H9 (cell line): ENCODE results near the gene LDLRAD4. TPM values are rescaled to one million over a fixed set of nuclear protein-coding genes. Genes with fewer than 3 reads are reported as not detected.

Source experiments
- DNase-seq: peaks from one replicate; pipeline ENCODE4 v3.0.0-alpha.2; 2017
- H2AFZ ChIP-seq: one replicate; pipeline ENCODE4 v1.6.1; 2013; ENCODE audit warnings: mild to moderate bottlenecking, low read length, control low read depth, moderate library complexity
- H2AK5ac ChIP-seq: 2 replicates; pipeline ENCODE4 v1.6.1; 2013; ENCODE audit warnings: low read length, control low read depth, mixed read lengths; ENCODE audit not compliant: insufficient read length
- H2BK120ac ChIP-seq: one replicate; pipeline ENCODE4 v1.6.1; 2013; ENCODE audit warnings: low read depth, mild to moderate bottlenecking, low read length, control low read depth, inconsistent platforms; ENCODE audit not compliant: poor library complexity, severe bottlenecking
- H2BK12ac ChIP-seq: 2 replicates; pipeline ENCODE4 v1.6.1; 2013; ENCODE audit warnings: low read length, control low read depth, mixed read lengths, low read depth; ENCODE audit not compliant: insufficient read length
- H2BK15ac ChIP-seq: 2 replicates; pipeline ENCODE4 v1.6.1; 2013; ENCODE audit warnings: low read depth, low read length, control low read depth
- H2BK20ac ChIP-seq: one replicate; pipeline ENCODE4 v1.6.1; 2013; ENCODE audit warnings: low read depth, mild to moderate bottlenecking, low read length, control low read depth, inconsistent platforms; ENCODE audit not compliant: poor library complexity, severe bottlenecking
- H2BK5ac ChIP-seq: 2 replicates; pipeline ENCODE4 v1.6.1; 2013; ENCODE audit warnings: low read length, control low read depth, mixed read lengths; ENCODE audit not compliant: insufficient read length
- H3K14ac ChIP-seq: 2 replicates; pipeline ENCODE4 v1.6.1; 2013; ENCODE audit warnings: low read length, control low read depth; ENCODE audit not compliant: insufficient read depth
- H3K18ac ChIP-seq: 2 replicates; pipeline ENCODE4 v1.6.1; 2013; ENCODE audit warnings: low read depth, mild to moderate bottlenecking, mixed read lengths, low read length, control low read depth; ENCODE audit not compliant: insufficient read length
- H3K23ac ChIP-seq: 2 replicates; pipeline ENCODE4 v1.6.1; 2013; ENCODE audit warnings: low read length, control low read depth, mixed read lengths, low read depth; ENCODE audit not compliant: insufficient read length
- H3K23me2 ChIP-seq: 2 replicates; pipeline ENCODE4 v1.6.1; 2013; ENCODE audit warnings: low read depth, mild to moderate bottlenecking, mixed read lengths, low read length, control low read depth; ENCODE audit not compliant: insufficient read length, poor library complexity, severe bottlenecking
- H3K27ac ChIP-seq: 2 replicates; pipeline ENCODE4 v1.5.1; 2013; ENCODE audit warnings: low read length, control low read depth, mixed read lengths, low read depth; ENCODE audit not compliant: insufficient read length
- H3K27me3 ChIP-seq: 2 replicates; pipeline ENCODE4 v1.6.1; 2013; ENCODE audit warnings: low read length, control low read depth, inconsistent platforms; ENCODE audit not compliant: insufficient read depth
- H3K4ac ChIP-seq: 2 replicates; pipeline ENCODE4 v1.6.1; 2013; ENCODE audit warnings: low read depth, mild to moderate bottlenecking, control low read depth, inconsistent platforms, low read length, moderate library complexity
- H3K4me1 ChIP-seq: 2 replicates; pipeline ENCODE4 v1.6.1; 2013; ENCODE audit warnings: low read length, control low read depth, inconsistent platforms; ENCODE audit not compliant: insufficient read depth
- H3K4me2 ChIP-seq: 2 replicates; pipeline ENCODE4 v1.6.1; 2013; ENCODE audit warnings: low read length, control low read depth, mixed read lengths; ENCODE audit not compliant: insufficient read length, insufficient read depth
- H3K56ac ChIP-seq: 2 replicates; pipeline ENCODE4 v1.6.1; 2013; ENCODE audit warnings: low read depth, mild to moderate bottlenecking, mixed read lengths, low read length, control low read depth; ENCODE audit not compliant: insufficient read length
- H3K79me1 ChIP-seq: 2 replicates; pipeline ENCODE4 v1.6.1; 2013; ENCODE audit warnings: low read depth, mild to moderate bottlenecking, moderate library complexity, low read length, control low read depth, inconsistent platforms; ENCODE audit not compliant: insufficient read depth, poor library complexity, severe bottlenecking
- H3K79me2 ChIP-seq: 2 replicates; pipeline ENCODE4 v1.6.1; 2013; ENCODE audit warnings: low read length, control low read depth, inconsistent platforms; ENCODE audit not compliant: insufficient read depth
- H3K9ac ChIP-seq: 2 replicates; pipeline ENCODE4 v1.6.1; 2013; ENCODE audit warnings: low read length, control low read depth, mixed read lengths; ENCODE audit not compliant: insufficient read length; ENCODE audit errors: extremely low read depth
- H3K9me3 ChIP-seq: one replicate; pipeline ENCODE4 v1.6.1; 2013; ENCODE audit warnings: low read depth, low read length, inconsistent platforms; ENCODE audit not compliant: control insufficient read depth
- H3T11ph ChIP-seq: one replicate; pipeline ENCODE4 v1.6.1; 2013; ENCODE audit warnings: mild to moderate bottlenecking, low read length, control low read depth, inconsistent platforms
- H4K20me1 ChIP-seq: one replicate; pipeline ENCODE4 v1.6.1; 2013; ENCODE audit not compliant: control insufficient read depth, insufficient read length, insufficient read depth
- H4K5ac ChIP-seq: 2 replicates; pipeline ENCODE4 v1.6.1; 2013; ENCODE audit warnings: low read depth, mild to moderate bottlenecking, mixed read lengths, low read length, control low read depth; ENCODE audit not compliant: insufficient read length
- H4K8ac ChIP-seq: replicated peaks from 2 replicates; pipeline ENCODE4 v1.6.1; 2013; ENCODE audit warnings: low read length, control low read depth, mixed read lengths, low read depth; ENCODE audit not compliant: insufficient read length
- H4K91ac ChIP-seq: 2 replicates; pipeline ENCODE4 v1.6.1; 2013; ENCODE audit warnings: low read depth, mild to moderate bottlenecking, moderate library complexity, mixed read lengths, low read length, control low read depth; ENCODE audit not compliant: insufficient read length
- H3K27ac Mint-ChIP-seq, 3 experiments: 2 replicates in 2 of 3; 3 replicates in 1 of 3; pipeline ENCODE4 v1.8.0; 2020 to 2021; ENCODE audit warnings: mixed read lengths in 3 of 3, mild to moderate bottlenecking in 1 of 3, moderate library complexity in 1 of 3
- H3K27me3 Mint-ChIP-seq: 2 replicates; pipeline ENCODE4 v1.8.0; 2021; ENCODE audit warnings: low read depth, mild to moderate bottlenecking, moderate library complexity, mixed read lengths
- H3K36me3 Mint-ChIP-seq, 3 experiments: 2 replicates in 2 of 3; 3 replicates in 1 of 3; pipeline ENCODE4 v1.8.0; 2020 to 2021; ENCODE audit warnings: low read depth in 3 of 3, mixed read lengths in 3 of 3; ENCODE audit not compliant: insufficient read depth in 1 of 3
- H3K4me1 Mint-ChIP-seq, 2 experiments: 2 replicates each; pipeline ENCODE4 v1.8.0; 2020; ENCODE audit warnings: mixed read lengths in 2 of 2
- H3K4me3 Mint-ChIP-seq, 2 experiments: 2 replicates in 1 of 2; 3 replicates in 1 of 2; pipeline ENCODE4 v1.8.0; 2020 to 2021; ENCODE audit warnings: mild to moderate bottlenecking in 2 of 2, mixed read lengths in 2 of 2, moderate library complexity in 1 of 2
- H3K9me3 Mint-ChIP-seq, 2 experiments: 2 replicates in 1 of 2; 3 replicates in 1 of 2; pipeline ENCODE4 v1.8.0; 2020; ENCODE audit warnings: mild to moderate bottlenecking in 2 of 2, mixed read lengths in 2 of 2, moderate library complexity in 1 of 2
- WGBS: extraction: QIAGEN DNeasy Blood & Tissue Kit; methylation state at CpG from one replicate; pipeline ENCODE4 v1.1.7; 2013; ENCODE audit warnings: missing lambda C conversion rate, low lambda C conversion rate, mixed read lengths; ENCODE audit not compliant: insufficient read length; ENCODE audit errors: extremely low coverage; 5-methylcytosine and 5-hydroxymethylcytosine counted together
- total RNA-seq: library from RNA; stranded (reverse); gene quantifications from 2 replicates; pipeline ENCODE4 v1.2.1, GENCODE V29; 2021
- TF ChIP-seq, protein P1 (sequence below): fragments of 200-600 bp; sonication (generic); conservative IDR thresholded peaks from 3 replicates; pipeline ENCODE4 v1.8.0; 2021; ENCODE audit warnings: antibody characterized with exemption, mild to moderate bottlenecking

LDLRAD4 gene
- total RNA-seq, 1 experiment from 2014 or later = 3.9 TPM

DNA sequence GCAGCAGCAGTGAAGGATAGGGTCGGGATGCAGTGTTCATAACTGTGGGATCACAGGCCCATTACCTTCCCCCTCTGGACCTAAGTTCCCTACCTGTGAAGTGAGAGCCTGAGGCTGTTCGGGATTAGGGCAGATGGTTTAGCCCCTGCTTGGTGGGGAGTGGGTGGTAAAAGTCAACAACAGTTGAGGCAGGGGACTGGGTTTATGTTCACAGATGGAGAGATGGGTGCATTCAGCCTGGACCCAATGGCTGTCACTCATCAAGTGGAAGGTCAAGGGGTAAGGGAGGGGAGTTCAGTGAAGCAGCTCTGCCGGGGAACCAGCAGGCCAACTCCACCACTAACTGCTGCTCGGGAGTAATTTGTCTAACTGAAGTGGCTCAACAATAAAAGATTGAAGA lies 327.4 kb downstream of the LDLRAD4 start:
- no peak overlapping the region for H3T11ph ChIP-seq
- H3K4ac ChIP-seq = no peak overlapping the region
- no peak overlapping the region for H2AFZ ChIP-seq
- H3K23me2 ChIP-seq = no peaks in the 10 kb centered on the region
- no peak overlapping the region for H3K23ac ChIP-seq
- no peak overlapping the region for H2AK5ac ChIP-seq
- H2BK20ac ChIP-seq = no peak overlapping the region
- no peak overlapping the region for H4K5ac ChIP-seq
- no peak overlapping the region for H2BK5ac ChIP-seq
- no peaks in the 10 kb centered on the region for H3K4me1 ChIP-seq
- H3K27me3 ChIP-seq = no peaks in the 10 kb centered on the region
- H3K4me2 ChIP-seq = no peak overlapping the region
- H3K79me1 ChIP-seq = no peaks in the 10 kb centered on the region
- H2BK15ac ChIP-seq = no peak overlapping the region
- H3K27me3 Mint-ChIP-seq = peaks cover 1% of the 10 kb centered on the region; the same call in 1 of the 2 replicates
- H4K8ac ChIP-seq = no peak overlapping the region
- no peak overlapping the region for H2BK120ac ChIP-seq
- H4K20me1 ChIP-seq = no peaks in the 10 kb centered on the region
- TF ChIP-seq, protein P1, sequence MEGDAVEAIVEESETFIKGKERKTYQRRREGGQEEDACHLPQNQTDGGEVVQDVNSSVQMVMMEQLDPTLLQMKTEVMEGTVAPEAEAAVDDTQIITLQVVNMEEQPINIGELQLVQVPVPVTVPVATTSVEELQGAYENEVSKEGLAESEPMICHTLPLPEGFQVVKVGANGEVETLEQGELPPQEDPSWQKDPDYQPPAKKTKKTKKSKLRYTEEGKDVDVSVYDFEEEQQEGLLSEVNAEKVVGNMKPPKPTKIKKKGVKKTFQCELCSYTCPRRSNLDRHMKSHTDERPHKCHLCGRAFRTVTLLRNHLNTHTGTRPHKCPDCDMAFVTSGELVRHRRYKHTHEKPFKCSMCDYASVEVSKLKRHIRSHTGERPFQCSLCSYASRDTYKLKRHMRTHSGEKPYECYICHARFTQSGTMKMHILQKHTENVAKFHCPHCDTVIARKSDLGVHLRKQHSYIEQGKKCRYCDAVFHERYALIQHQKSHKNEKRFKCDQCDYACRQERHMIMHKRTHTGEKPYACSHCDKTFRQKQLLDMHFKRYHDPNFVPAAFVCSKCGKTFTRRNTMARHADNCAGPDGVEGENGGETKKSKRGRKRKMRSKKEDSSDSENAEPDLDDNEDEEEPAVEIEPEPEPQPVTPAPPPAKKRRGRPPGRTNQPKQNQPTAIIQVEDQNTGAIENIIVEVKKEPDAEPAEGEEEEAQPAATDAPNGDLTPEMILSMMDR = no peak
- no peak overlapping the region for H3K14ac ChIP-seq
- DNase-seq = no peak
- peak overlapping the region; percentile 40 for H3K56ac ChIP-seq
- no peak overlapping the region for H2BK12ac ChIP-seq
- H3K18ac ChIP-seq = no peak overlapping the region
- H3K79me2 ChIP-seq = no peaks in the 10 kb centered on the region
- H4K91ac ChIP-seq = no peak overlapping the region
- H3K4me1 Mint-ChIP-seq = peaks cover 7 to 8% of the 10 kb centered on the region in 2 experiments; a peak in 1 of 4 replicates
- H3K27ac Mint-ChIP-seq = no peak overlapping the region
- H3K9ac ChIP-seq = no peak overlapping the region
- H3K4me3 Mint-ChIP-seq = no peak overlapping the region
- no peaks in the 10 kb centered on the region for H3K9me3 ChIP-seq
- no CpG with 5 or more reads among the region's 4 CpGs for WGBS
- no peaks in the 10 kb centered on the region; a peak in 1 of 7 replicates for H3K36me3 Mint-ChIP-seq
- H3K27ac ChIP-seq = no peak overlapping the region
- peaks cover 4 to 7% of the 10 kb centered on the region in 2 experiments; a peak in 2 of 5 replicates for H3K9me3 Mint-ChIP-seq
